H1 (cell line): ENCODE results near the gene POLR2F. TPM values are rescaled to one million over a fixed set of nuclear protein-coding genes. Genes with fewer than 3 reads are reported as not detected.

ENCODE experiments used
- CTCF ChIA-PET: fragments of 300-600 bp; sonication (Branson Sonifier 250); formaldehyde crosslinking; loops from one replicate; lab custom pipeline; 2021; ENCODE audit not compliant: partially characterized antibody; lab: Charles Lee
- POLR2A ChIA-PET: fragments of 300-600 bp; sonication (Branson Sonifier 250); formaldehyde crosslinking; loops from one replicate; lab custom pipeline; 2021; ENCODE audit warnings: inconsistent platforms; ENCODE audit not compliant: partially characterized antibody; lab: Charles Lee
- DNase-seq, 2 experiments: peaks; one replicate each; pipeline versions ENCODE4 v3.0.0 to v3.0.0-alpha.2; 2010 to 2022; ENCODE audit warnings: low spot score in 2 of 2, low read depth in 1 of 2, mixed read lengths in 1 of 2
- FAIRE-seq: peaks from 2 replicates; lab custom pipeline; 2011; peaks lifted over from hg19 to GRCh38; lab: Jason Lieb, UNC
- H2AFZ ChIP-seq: 2 replicates; pipeline ENCODE4 v1.8.1; 2012; ENCODE audit warnings: low read length, inconsistent platforms
- H2AK5ac ChIP-seq: 2 replicates; pipeline ENCODE4 v1.6.1; 2013; ENCODE audit warnings: low read depth, low read length
- H2BK120ac ChIP-seq: replicated peaks from 2 replicates; pipeline ENCODE3; 2013; ENCODE audit warnings: low read depth, low read length, inconsistent platforms
- H2BK12ac ChIP-seq: 2 replicates; pipeline ENCODE4 v1.6.1; 2013; ENCODE audit warnings: low read depth, low read length
- H2BK15ac ChIP-seq: 2 replicates; pipeline ENCODE4 v1.6.1; 2013; ENCODE audit warnings: low read length
- H2BK20ac ChIP-seq: 2 replicates; pipeline ENCODE4 v1.6.1; 2013; ENCODE audit warnings: low read length
- H2BK5ac ChIP-seq: 2 replicates; pipeline ENCODE4 v1.6.1; 2013; ENCODE audit warnings: low read depth, low read length
- H3K14ac ChIP-seq: 2 replicates; pipeline ENCODE4 v1.6.1; 2013; ENCODE audit warnings: inconsistent platforms; ENCODE audit not compliant: insufficient read length
- H3K18ac ChIP-seq: 2 replicates; pipeline ENCODE4 v1.6.1; 2013; ENCODE audit warnings: low read length; ENCODE audit errors: extremely low read depth
- H3K23ac ChIP-seq: 2 replicates; pipeline ENCODE4 v1.6.1; 2013; ENCODE audit warnings: inconsistent platforms; ENCODE audit not compliant: insufficient read length
- H3K23me2 ChIP-seq: 2 replicates; pipeline ENCODE4 v1.6.1; 2013; ENCODE audit warnings: low read depth, low read length
- H3K27ac ChIP-seq: 2 replicates; pipeline ENCODE4 v1.6.1; 2011; ENCODE audit warnings: low read depth, low read length, inconsistent platforms
- H3K27me3 ChIP-seq, 4 experiments: replicated peaks in 1 of 4; 1 replicate in 1 of 4; 2 replicates in 3 of 4; pipeline versions ENCODE4 v1.6.1 to v1.8.1; 2011 to 2013; ENCODE audit warnings: low read length in 3 of 4, mild to moderate bottlenecking in 3 of 4, inconsistent platforms in 2 of 4, mixed read lengths in 2 of 4, moderate library complexity in 1 of 4; ENCODE audit not compliant: control insufficient read depth in 3 of 4, insufficient read depth in 3 of 4; ENCODE audit errors: extremely low read depth in 1 of 4
- H3K36me3 ChIP-seq, 4 experiments: 2 replicates each; pipeline versions ENCODE4 v1.6.1 to v1.8.1; 2011 to 2013; ENCODE audit warnings: mild to moderate bottlenecking in 4 of 4, low read length in 3 of 4, moderate library complexity in 2 of 4, control low read depth in 1 of 4, inconsistent platforms in 1 of 4; ENCODE audit not compliant: insufficient read depth in 4 of 4, control insufficient read depth in 2 of 4
- H3K4ac ChIP-seq: replicated peaks from 2 replicates; pipeline ENCODE3; 2013; ENCODE audit warnings: low read length, low read depth, mixed read lengths, inconsistent platforms; ENCODE audit not compliant: insufficient read length
- H3K4me1 ChIP-seq, 4 experiments: replicated peaks in 1 of 4; 1 replicate in 1 of 4; 2 replicates in 3 of 4; pipeline versions ENCODE4 v1.6.1 to v1.8.1; 2011 to 2013; ENCODE audit warnings: low read length in 3 of 4, inconsistent platforms in 2 of 4, mixed read lengths in 1 of 4; ENCODE audit not compliant: insufficient read depth in 4 of 4, control insufficient read depth in 3 of 4
- H3K4me2 ChIP-seq, 2 experiments: 2 replicates each; pipeline versions ENCODE4 v1.6.1 to v1.8.1; 2011 to 2013; ENCODE audit warnings: low read depth in 2 of 2, low read length in 2 of 2, control low read depth in 1 of 2, inconsistent platforms in 1 of 2, mild to moderate bottlenecking in 1 of 2; ENCODE audit not compliant: insufficient read depth in 1 of 2
- H3K4me3 ChIP-seq, 4 experiments: fragments of 200-600, 300-600 bp in 1 of 4; sonication (generic), shearing (Covaris generic), sonication (Bioruptor Twin) in 1 of 4; 2 replicates each; pipeline versions ENCODE4 v1.5.1 to v1.8.1; 2011 to 2016; ENCODE audit warnings: low read length in 4 of 4, low read depth in 3 of 4, control low read depth in 2 of 4, inconsistent platforms in 2 of 4, mild to moderate bottlenecking in 2 of 4, mixed read lengths in 1 of 4, moderate library complexity in 1 of 4; ENCODE audit not compliant: insufficient read depth in 2 of 4; ENCODE audit errors: extremely low read depth in 1 of 4
- H3K56ac ChIP-seq: replicated peaks from 2 replicates; pipeline ENCODE3; 2013; ENCODE audit warnings: low read depth, mild to moderate bottlenecking, mixed read lengths, low read length, inconsistent platforms; ENCODE audit not compliant: insufficient read length
- H3K79me1 ChIP-seq: 2 replicates; pipeline ENCODE4 v1.6.1; 2013; ENCODE audit warnings: low read depth, low read length, control low read depth
- H3K79me2 ChIP-seq, 2 experiments: 2 replicates each; pipeline versions ENCODE4 v1.6.1 to v1.8.1; 2012 to 2013; ENCODE audit warnings: low read length in 2 of 2, mild to moderate bottlenecking in 2 of 2, inconsistent platforms in 1 of 2; ENCODE audit not compliant: insufficient read depth in 2 of 2, control insufficient read depth in 1 of 2
- H3K9ac ChIP-seq, 4 experiments: replicated peaks in 1 of 4; 1 replicate in 1 of 4; 2 replicates in 3 of 4; pipeline versions ENCODE4 v1.6.1 to v1.8.1; 2011 to 2013; ENCODE audit warnings: low read depth in 3 of 4, low read length in 3 of 4, control low read depth in 2 of 4, mild to moderate bottlenecking in 2 of 4, moderate library complexity in 2 of 4, inconsistent platforms in 1 of 4; ENCODE audit errors: extremely low read depth in 1 of 4
- H3K9me3 ChIP-seq, 2 experiments: 2 replicates each; pipeline versions ENCODE4 v1.6.1 to v1.8.1; 2012 to 2013; ENCODE audit warnings: mild to moderate bottlenecking in 2 of 2, moderate library complexity in 2 of 2, control low read depth in 1 of 2, inconsistent platforms in 1 of 2, low read depth in 1 of 2, low read length in 1 of 2, mixed read lengths in 1 of 2; ENCODE audit not compliant: insufficient read depth in 2 of 2
- H4K20me1 ChIP-seq, 2 experiments: replicated peaks in 1 of 2; 2 replicates each; pipeline versions ENCODE3 to v1.8.1; 2011 to 2013; ENCODE audit warnings: inconsistent platforms in 2 of 2, low read length in 2 of 2, mild to moderate bottlenecking in 1 of 2; ENCODE audit not compliant: insufficient read depth in 2 of 2, control insufficient read depth in 1 of 2
- H4K5ac ChIP-seq: 2 replicates; pipeline ENCODE4 v1.6.1; 2013; ENCODE audit warnings: low read length, low read depth, mixed read lengths, inconsistent platforms; ENCODE audit not compliant: insufficient read length
- H4K8ac ChIP-seq: 2 replicates; pipeline ENCODE4 v1.8.0; 2013; ENCODE audit warnings: mild to moderate bottlenecking, moderate library complexity, low read length, inconsistent platforms; ENCODE audit not compliant: insufficient read depth; ENCODE audit errors: extremely low read depth
- H4K91ac ChIP-seq: replicated peaks from 2 replicates; pipeline ENCODE3; 2013; ENCODE audit warnings: low read length, mixed read lengths, inconsistent platforms; ENCODE audit not compliant: insufficient read length
- BRCA1 ChIP-seq: IDR thresholded peaks from 2 replicates; pipeline ENCODE4 v1.6.1; 2012; ENCODE audit warnings: low read depth, low read length, improper control_type of control experiment
- CTCF ChIP-seq, 3 experiments: IDR thresholded peaks; 1 replicate in 2 of 3; 2 replicates in 1 of 3; pipeline versions ENCODE4 v1.5.1 to v1.6.1; 2011; ENCODE audit warnings: low read length in 3 of 3, mild to moderate bottlenecking in 3 of 3, inconsistent platforms in 2 of 3, low read depth in 1 of 3, moderate library complexity in 1 of 3; ENCODE audit not compliant: insufficient read depth in 1 of 3; ENCODE audit errors: control extremely low read depth in 1 of 3
- EP300 ChIP-seq, 2 experiments: IDR thresholded peaks; 1 replicate in 1 of 2; 2 replicates in 1 of 2; pipeline ENCODE4 v1.6.1; 2011 to 2012; ENCODE audit warnings: low read depth in 2 of 2, low read length in 2 of 2, mild to moderate bottlenecking in 2 of 2, borderline replicate concordance in 1 of 2, inconsistent platforms in 1 of 2, moderate library complexity in 1 of 2
- GABPA ChIP-seq: IDR thresholded peaks from 2 replicates; pipeline ENCODE4 v1.6.1; 2011; ENCODE audit warnings: mild to moderate bottlenecking, low read length, moderate library complexity, borderline replicate concordance; ENCODE audit not compliant: insufficient read depth
- MAFK ChIP-seq: IDR thresholded peaks from 2 replicates; pipeline ENCODE4 v1.6.1; 2012; ENCODE audit warnings: low read depth, mild to moderate bottlenecking, improper control_type of control experiment, low read length
- POLR2AphosphoS5 ChIP-seq: IDR thresholded peaks from 2 replicates; pipeline ENCODE4 v1.6.1; 2011; ENCODE audit warnings: low read depth, low read length
- RAD21 ChIP-seq, 2 experiments: IDR thresholded peaks in 1 of 2; conservative IDR thresholded peaks in 1 of 2; 2 replicates each; pipeline ENCODE4 v1.6.1; 2011; ENCODE audit warnings: low read depth in 2 of 2, low read length in 2 of 2, improper control_type of control experiment in 1 of 2, inconsistent platforms in 1 of 2, mild to moderate bottlenecking in 1 of 2, moderate library complexity in 1 of 2
- RXRA ChIP-seq: IDR thresholded peaks from 2 replicates; pipeline ENCODE4 v1.6.1; 2011; ENCODE audit warnings: low read depth, mild to moderate bottlenecking, low read length, moderate library complexity; ENCODE audit not compliant: insufficient read depth
- TCF12 ChIP-seq: IDR thresholded peaks from 2 replicates; pipeline ENCODE4 v1.6.1; 2011; ENCODE audit warnings: low read depth, mild to moderate bottlenecking, low read length
- WGBS, 2 experiments: shearing (Covaris generic) in 1 of 2; methylation state at CpG; one replicate each; pipeline versions ENCODE4 v1.1.6 to v1.1.7; 2013 to 2015; ENCODE audit warnings: low lambda C conversion rate in 2 of 2, mixed read lengths in 2 of 2, inconsistent platforms in 1 of 2, low coverage in 1 of 2, missing lambda C conversion rate in 1 of 2; ENCODE audit not compliant: insufficient replicate concordance in 2 of 2, insufficient coverage in 1 of 2, insufficient read length in 1 of 2; ENCODE audit errors: extremely low coverage in 1 of 2, missing lambda C conversion rate in 1 of 2; 5-methylcytosine and 5-hydroxymethylcytosine counted together
- polyA plus RNA-seq, 7 experiments: library from polyadenylated mRNA; depleted of rRNA in 3 of 7; stranded (reverse) in 5 of 7; unstranded in 2 of 7; fragments of >200 nt in 5 of 7; fragments of 200-250 nt in 2 of 7; gene quantifications; 1 replicate in 5 of 7; 2 replicates in 1 of 7; 4 replicates in 1 of 7; pipeline versions ENCODE4 v1.2.1 to v1.2.3, GENCODE V29; 2011 to 2013; ENCODE audit warnings: missing spikeins in 2 of 7, mixed read lengths in 2 of 7
- total RNA-seq: library from RNA; stranded (reverse); fragmentation: NEBNext Ultra II Directional; extraction: Animal tissue kit (Norgen Biotek cat#: 25700); gene quantifications from 2 replicates; pipeline ENCODE4 v1.2.1, GENCODE V29; 2021

POLR2F gene
- total and polyA plus RNA-seq, 2 of the 8 experiments (the other 6 are each of a cell fraction or from before 2014, with no cell fraction given): 150 to 176 TPM

- Histone ChIP-seq H4K91ac (no peak overlapping the region), H2BK5ac (no peak overlapping the region), H3K79me1 (no peaks in the 10 kb centered on the region), H3K27ac (no peak overlapping the region), H2BK120ac (no peak overlapping the region), H3K14ac (no peak overlapping the region), H2AFZ (no peak overlapping the region), H3K9ac (no peak overlapping the region), H3K79me2 (no peaks in the 10 kb centered on the region), H3K4me2 (no peak overlapping the region), H3K23me2 (no peaks in the 10 kb centered on the region), H2BK20ac (no peak overlapping the region), H3K18ac (no peak overlapping the region), H3K4me3 (no peak overlapping the region), H3K27me3 (no peaks in the 10 kb centered on the region; a peak in 1 of 7 replicates), H2AK5ac (no peak overlapping the region), H3K4me1 (peaks cover 0 to 15% (median 2%) of the 10 kb centered on the region in 4 experiments; a peak in 3 of 7 replicates), H3K23ac (no peak overlapping the region), H4K20me1 (no peaks in the 10 kb centered on the region), H3K9me3 (no peaks in the 10 kb centered on the region), H3K36me3 (no peaks in the 10 kb centered on the region), H3K4ac (no peak overlapping the region), H4K8ac (peak overlapping the region; percentile 78), H3K56ac (no peak overlapping the region), H4K5ac (no peak overlapping the region), H2BK15ac (no peak overlapping the region), H2BK12ac (no peak overlapping the region)
- CTCF ChIA-PET: interaction anchor here (0.6 to 3.1 kb wide), 14 partner anchors 9 to 160 kb away, joined by 3 to 15 read pairs (median 4); no protein-coding TSS in a partner anchor
- FAIRE-seq: no peak
- POLR2A ChIA-PET: interaction anchor here (1.3 kb wide), 2 partner anchors 13 to 17 kb away, joined by 3 to 4 read pairs; no protein-coding TSS in a partner anchor
- DNase-seq: no peak
- WGBS, 2 experiments: 86% methylated on average over 7 of the region's 7 CpGs; no CpG with 5 or more reads in 1 of the 2 experiments
- no peak for TF ChIP-seq POLR2AphosphoS5
- peak in 1 of 2 experiments; percentile 33; a peak in 1 of 4 replicates for TF ChIP-seq RAD21 (IDR thresholded peaks at IDR 0.05 in 1 of 2, conservative IDR thresholded peaks at IDR 0.05 in 1 of 2; ENCODE audit: low read depth in 2 of 2, low read length in 2 of 2)
- TF ChIP-seq CTCF (IDR thresholded peaks at IDR 0.05; ENCODE audit: control extremely low read depth in 1 of 3, insufficient read depth in 1 of 3, low read depth in 1 of 3, low read length in 3 of 3): peak; percentile 8 to 32 (median 19); a peak in 2 of 4 replicates
- no peak for TF ChIP-seq MAFK
- no peak for TF ChIP-seq GABPA
- no peak for TF ChIP-seq BRCA1
- TF ChIP-seq TCF12: no peak
- no peak for TF ChIP-seq EP300 (IDR thresholded peaks at IDR 0.05; ENCODE audit: borderline replicate concordance in 1 of 2, low read depth in 2 of 2, low read length in 2 of 2)
- no peak for TF ChIP-seq RXRA
Measured at GRCh38 chr22:38017272-38017920, 63.9 kb downstream of the POLR2F start.
